ENCODE data around the gene C1QTNF7. TPM values are rescaled to one million over a fixed set of nuclear protein-coding genes. Genes with fewer than 3 reads are reported as not detected.
A peak's percentile ranks its signal among the peaks of the same experiment; 100 is the strongest.

Gene C1QTNF7
- total RNA-seq, 1 donor from 2014 or later, result not detected

GRCh38 chr4:15451181-15451865, 23.5 kb downstream of the C1QTNF7 start:
- H3K4me1 Mint-ChIP-seq, result peaks cover 3% of the 10 kb centered on the region
- DNase-seq (no peak), ATAC-seq (ENCODE audit: low read depth) (no peak)
- no peaks in the 10 kb centered on the region for H3K9me3 Mint-ChIP-seq
- CTCF ChIA-PET, result no interaction called here
- TF ChIP-seq CTCF (IDR thresholded peaks at IDR 0.05), result no peak
- no peak overlapping the region for H3K27ac Mint-ChIP-seq
- no peaks in the 10 kb centered on the region for H3K36me3 Mint-ChIP-seq (ENCODE audit: low read depth)
- intact Hi-C loops (cut with micrococcal nuclease), result loop anchor here (10.0 kb wide), 1 partner anchor 407 kb away; no protein-coding TSS in a partner anchor
- POLR2A ChIA-PET, result no interaction called here
- no peaks in the 10 kb centered on the region for H3K27me3 Mint-ChIP-seq
- no peak overlapping the region for H3K4me3 Mint-ChIP-seq

GRCh38 chr4:15451866-15452765, 24.3 kb downstream of the C1QTNF7 start:
- H3K9me3 Mint-ChIP-seq, result no peaks in the 10 kb centered on the region

DNA sequence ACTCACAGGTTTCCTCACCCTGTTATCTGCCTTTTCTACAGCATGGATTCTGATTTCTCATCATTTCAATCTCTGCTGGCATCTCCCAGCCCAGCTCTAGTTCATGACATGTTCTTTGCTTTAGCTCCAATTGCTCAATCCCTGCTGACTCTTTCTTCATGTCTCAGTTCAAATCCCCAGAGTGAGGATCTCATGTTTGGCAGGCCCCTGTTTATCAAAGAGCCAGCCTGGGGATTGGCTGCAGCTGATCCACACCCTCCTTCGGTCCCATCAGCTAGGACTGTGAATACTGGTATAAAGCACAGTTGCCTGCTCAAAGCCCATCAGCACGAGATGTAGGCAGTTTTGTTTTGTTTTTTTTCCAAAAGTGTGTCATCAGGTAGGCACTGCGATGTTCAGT, 27.5 kb downstream of the C1QTNF7 start:
- POLR2A ChIA-PET, result no interaction called here
- H3K36me3 Mint-ChIP-seq (ENCODE audit: low read depth), result no peaks in the 10 kb centered on the region
- H3K4me3 Mint-ChIP-seq, result no peak overlapping the region
- H3K27ac Mint-ChIP-seq, result no peak overlapping the region
- DNase-seq (no peak), ATAC-seq (ENCODE audit: low read depth) (no peak)
- H3K27me3 Mint-ChIP-seq, result no peaks in the 10 kb centered on the region
- CTCF ChIA-PET, result interaction anchor here (1.1 kb wide), 1 partner anchor 217 kb away, joined by 3 read pairs; no protein-coding TSS in a partner anchor
- peaks cover 17% of the 10 kb centered on the region for H3K4me1 Mint-ChIP-seq
- intact Hi-C loops (cut with micrococcal nuclease), result loop anchor here (5.0 to 10.0 kb wide), 2 partner anchors 410 to 668 kb away; no protein-coding TSS in a partner anchor
- TF ChIP-seq CTCF (IDR thresholded peaks at IDR 0.05), result no peak
- H3K9me3 Mint-ChIP-seq, result no peaks in the 10 kb centered on the region

More at GRCh38 chr4:15451866-15452765, 24.3 kb downstream of the C1QTNF7 start:
- TF ChIP-seq CTCF (IDR thresholded peaks at IDR 0.05), result no peak
- DNase-seq (no peak), ATAC-seq (ENCODE audit: low read depth) (no peak)
- intact Hi-C loops (cut with micrococcal nuclease), result loop anchor here (10.0 kb wide), 1 partner anchor 407 kb away; no protein-coding TSS in a partner anchor
- H3K36me3 Mint-ChIP-seq (ENCODE audit: low read depth), result no peaks in the 10 kb centered on the region
- no peaks in the 10 kb centered on the region for H3K27me3 Mint-ChIP-seq
- ChIA-PET POLR2A (no interaction called here), CTCF (no interaction called here)
- no peak overlapping the region for H3K4me3 Mint-ChIP-seq
- H3K4me1 Mint-ChIP-seq, result peaks cover 10% of the 10 kb centered on the region
- no peak overlapping the region for H3K27ac Mint-ChIP-seq

- Mint-ChIP-seq H3K27me3 (peaks cover 2% of the 10 kb centered on the region), H3K9me3 (no peaks in the 10 kb centered on the region), H3K27ac (peak overlapping the region; percentile 72), H3K4me1 (peaks cover 17% of the 10 kb centered on the region), H3K36me3 (ENCODE audit: low read depth) (no peaks in the 10 kb centered on the region), H3K4me3 (peak overlapping the region; percentile 21)
- no peak for TF ChIP-seq CTCF (IDR thresholded peaks at IDR 0.05)
- CTCF ChIA-PET, result interaction anchor here (0.6 to 4.3 kb wide), 27 partner anchors 10 to 1803 kb away, joined by 3 to 92 read pairs (median 4); partner anchors contain the start of gene CC2D2A
- DNase-seq (no peak), ATAC-seq (ENCODE audit: low read depth) (peak; percentile 99)
- POLR2A ChIA-PET, result interaction anchor here (0.7 kb wide), 1 partner anchor 9 kb away, joined by 3 read pairs; no protein-coding TSS in a partner anchor
- intact Hi-C loops (cut with micrococcal nuclease), result loop anchor here (1.0 to 10.0 kb wide), 11 partner anchors 43 to 1803 kb away; partner anchors contain the start of gene CPEB2
Observed at GRCh38 chr4:15457406-15458201, 29.8 kb downstream of the C1QTNF7 start.
